ENCODE data around the gene GKAP1. TPM values are rescaled to one million over a fixed set of nuclear protein-coding genes. Genes with fewer than 3 reads are reported as not detected.
"Not testable (repeated sequence)": the region's sequence is repeated elsewhere in the genome, so short reads cannot be mapped to it uniquely, and the experiment has no call there.

GKAP1 gene
- total and polyA plus RNA-seq, 2 of the 13 experiments (the other 11 are each of a cell fraction or from before 2014, with no cell fraction given) = 5.6 to 6.1 TPM

DNA sequence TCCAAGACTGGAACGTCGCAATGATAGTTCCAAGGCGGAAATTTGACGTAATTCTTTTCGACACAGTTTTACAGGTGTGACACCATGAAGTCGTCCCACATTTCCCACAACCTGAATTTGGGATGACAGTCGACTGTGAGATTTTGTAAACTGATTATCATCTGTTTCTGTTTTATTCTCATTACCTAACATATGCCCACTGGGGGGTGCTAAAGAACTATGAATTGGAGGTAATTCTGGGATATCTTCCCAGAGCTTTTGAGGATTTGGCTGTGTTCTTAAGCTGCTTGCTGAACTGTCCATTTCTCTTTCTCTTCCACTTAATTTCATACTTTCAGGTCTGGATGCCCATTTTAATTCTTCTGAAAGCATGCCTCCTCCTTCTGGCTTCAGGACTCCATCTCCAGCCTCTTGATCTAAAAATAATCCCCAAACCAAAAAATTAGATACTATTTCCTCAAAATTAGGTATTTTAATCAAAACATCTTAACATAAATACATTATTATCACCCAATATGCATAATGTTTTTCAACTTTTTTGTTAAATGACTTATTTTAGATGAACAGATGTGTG lies 19.6 kb upstream of the GKAP1 start:
- peak; percentile 36 for TF ChIP-seq STAG1 (CRISPR knock-in tag; IDR thresholded peaks at IDR 0.05)
- TF ChIP-seq, protein P1, sequence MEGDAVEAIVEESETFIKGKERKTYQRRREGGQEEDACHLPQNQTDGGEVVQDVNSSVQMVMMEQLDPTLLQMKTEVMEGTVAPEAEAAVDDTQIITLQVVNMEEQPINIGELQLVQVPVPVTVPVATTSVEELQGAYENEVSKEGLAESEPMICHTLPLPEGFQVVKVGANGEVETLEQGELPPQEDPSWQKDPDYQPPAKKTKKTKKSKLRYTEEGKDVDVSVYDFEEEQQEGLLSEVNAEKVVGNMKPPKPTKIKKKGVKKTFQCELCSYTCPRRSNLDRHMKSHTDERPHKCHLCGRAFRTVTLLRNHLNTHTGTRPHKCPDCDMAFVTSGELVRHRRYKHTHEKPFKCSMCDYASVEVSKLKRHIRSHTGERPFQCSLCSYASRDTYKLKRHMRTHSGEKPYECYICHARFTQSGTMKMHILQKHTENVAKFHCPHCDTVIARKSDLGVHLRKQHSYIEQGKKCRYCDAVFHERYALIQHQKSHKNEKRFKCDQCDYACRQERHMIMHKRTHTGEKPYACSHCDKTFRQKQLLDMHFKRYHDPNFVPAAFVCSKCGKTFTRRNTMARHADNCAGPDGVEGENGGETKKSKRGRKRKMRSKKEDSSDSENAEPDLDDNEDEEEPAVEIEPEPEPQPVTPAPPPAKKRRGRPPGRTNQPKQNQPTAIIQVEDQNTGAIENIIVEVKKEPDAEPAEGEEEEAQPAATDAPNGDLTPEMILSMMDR (CRISPR knock-in tag; IDR thresholded peaks at IDR 0.05) = peak; percentile 43
- H3K4me3 ChIP-seq (replicated peaks in 1 of 3; ENCODE audit: insufficient read depth in 1 of 3, low read depth in 2 of 3, low read length in 3 of 3); H3K79me2 ChIP-seq (ENCODE audit: insufficient read depth, low read length); H3K36me3 ChIP-seq (replicated peaks in 1 of 2; ENCODE audit: control insufficient read depth in 1 of 2, insufficient read depth in 2 of 2, low read length in 2 of 2); H4K20me1 ChIP-seq (ENCODE audit: insufficient read depth, low read length); H3K27me3 ChIP-seq (ENCODE audit: control insufficient read depth in 1 of 2, insufficient read depth in 2 of 2, low read length in 2 of 2); H3K4me2 ChIP-seq (ENCODE audit: low read depth, low read length); H3K9ac ChIP-seq (ENCODE audit: insufficient read depth, low read depth, low read length); POLR2A ChIA-PET; CTCF ChIA-PET (ENCODE audit: low intra/inter-chr PET ratio, low total read pairs); BruUV-seq (replicated peaks); DNase-seq (ENCODE audit: low spot score); H2AFZ ChIP-seq (ENCODE audit: low read length); H3K27ac ChIP-seq (ENCODE audit: extremely low read length, insufficient read depth, low read length); H3K4me1 ChIP-seq (ENCODE audit: insufficient read depth, low read length); H3K9me3 ChIP-seq (ENCODE audit: low read length); in situ Hi-C loops (cut with HindIII; ENCODE audit: extremely low pct_ligation_motif_present, low pct_unique_long_range_greater_than_20kb): not testable (repeated sequence)
- FAIRE-seq = peak; percentile 83
- intact Hi-C loops (cut with micrococcal nuclease; ENCODE audit: unreplicated experiment) = loop anchor here (5.0 to 10.0 kb wide), 2 partner anchors 80 to 478 kb away; no protein-coding TSS in a partner anchor
- 63% methylated on average over 7 of the region's 7 CpGs for WGBS (ENCODE audit: low lambda C conversion rate)
- ATAC-seq = peak; percentile 52; the same call in 1 of the 3 replicates

DNA sequence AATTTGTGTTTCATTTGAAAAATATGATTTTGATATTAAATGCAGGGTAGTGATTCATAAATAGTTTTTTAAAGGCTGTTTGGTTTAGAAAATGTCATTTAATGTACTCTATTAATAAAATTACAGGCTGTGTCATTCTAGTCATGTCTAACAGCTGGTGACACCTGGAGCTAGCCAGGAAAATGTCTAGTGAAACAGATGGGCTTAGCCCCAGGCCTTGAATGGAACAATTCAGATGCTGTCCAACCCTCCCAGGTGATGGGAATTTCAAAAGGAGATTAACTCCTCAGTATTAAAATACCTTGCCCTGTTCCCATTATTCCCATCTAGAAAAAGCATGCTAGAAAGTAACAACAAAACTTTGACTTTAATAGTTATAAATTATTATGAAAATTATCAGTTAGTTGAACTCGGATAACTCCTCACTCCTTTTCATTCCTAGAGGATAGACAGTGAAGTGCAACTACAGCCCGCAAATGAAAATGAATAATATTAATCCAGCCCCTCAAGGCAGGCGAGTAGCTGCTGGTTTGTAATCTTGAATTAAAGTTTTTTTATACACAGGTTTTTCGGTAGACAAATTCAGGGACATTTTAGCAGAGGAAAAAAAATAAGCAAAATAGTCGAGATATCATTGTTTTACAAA lies 13.0 kb upstream of the GKAP1 start:
- ATAC-seq; H3K9me3 ChIP-seq (ENCODE audit: low read length); H3K9ac ChIP-seq (ENCODE audit: insufficient read depth, low read depth, low read length); CTCF ChIA-PET (ENCODE audit: low intra/inter-chr PET ratio, low total read pairs); H3K4me2 ChIP-seq (ENCODE audit: low read depth, low read length); POLR2A ChIA-PET; DNase-seq (ENCODE audit: low spot score); FAIRE-seq; BruUV-seq (replicated peaks); H3K79me2 ChIP-seq (ENCODE audit: insufficient read depth, low read length); H4K20me1 ChIP-seq (ENCODE audit: insufficient read depth, low read length); H3K36me3 ChIP-seq (replicated peaks in 1 of 2; ENCODE audit: control insufficient read depth in 1 of 2, insufficient read depth in 2 of 2, low read length in 2 of 2); H3K4me1 ChIP-seq (ENCODE audit: insufficient read depth, low read length); in situ Hi-C loops (cut with HindIII; ENCODE audit: extremely low pct_ligation_motif_present, low pct_unique_long_range_greater_than_20kb); H3K27me3 ChIP-seq (ENCODE audit: control insufficient read depth in 1 of 2, insufficient read depth in 2 of 2, low read length in 2 of 2); H3K27ac ChIP-seq (ENCODE audit: extremely low read length, insufficient read depth, low read length); H3K4me3 ChIP-seq (replicated peaks in 1 of 3; ENCODE audit: insufficient read depth in 1 of 3, low read depth in 2 of 3, low read length in 3 of 3); H2AFZ ChIP-seq (ENCODE audit: low read length): not testable (repeated sequence)
- 21% methylated on average over 5 of the region's 5 CpGs for WGBS (ENCODE audit: low lambda C conversion rate)
- intact Hi-C loops (cut with micrococcal nuclease; ENCODE audit: unreplicated experiment) = loop anchor here (10.0 kb wide), 1 partner anchor 484 kb away; no protein-coding TSS in a partner anchor

DNA sequence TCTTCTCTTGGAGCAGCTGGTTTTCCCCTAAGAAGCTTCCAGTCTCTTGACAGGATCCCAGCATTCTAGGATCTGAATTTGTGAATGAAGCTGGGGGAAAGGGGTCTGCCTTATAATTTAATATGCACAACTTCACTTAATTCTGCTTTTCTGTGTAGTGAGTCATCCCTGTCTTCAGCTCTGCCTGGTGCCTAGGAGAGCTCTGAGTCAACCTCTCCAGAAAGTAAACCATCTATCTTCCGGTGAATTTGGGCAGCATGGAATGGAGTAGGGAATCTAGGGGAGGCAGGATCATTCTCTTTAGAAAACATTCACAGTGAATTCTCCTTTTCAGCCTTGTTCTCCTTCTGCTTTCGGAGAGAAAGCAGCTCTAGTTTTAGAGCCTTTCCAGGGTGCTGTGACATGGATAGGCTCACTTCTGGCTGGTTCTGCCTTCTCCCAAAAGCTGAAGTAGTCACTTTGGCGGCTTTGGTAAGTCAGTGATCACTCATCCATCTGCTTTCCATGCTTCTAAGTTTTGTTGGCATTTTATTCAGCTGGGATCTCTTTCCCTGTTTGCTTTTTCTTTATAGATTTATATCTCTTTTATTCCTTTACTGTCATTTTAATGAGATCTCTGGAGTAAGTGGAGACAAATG lies 7.5 kb upstream of the GKAP1 start:
- H3K27me3 ChIP-seq (ENCODE audit: control insufficient read depth in 1 of 2, insufficient read depth in 2 of 2, low read length in 2 of 2); H3K4me1 ChIP-seq (ENCODE audit: insufficient read depth, low read length); FAIRE-seq; in situ Hi-C loops (cut with HindIII; ENCODE audit: extremely low pct_ligation_motif_present, low pct_unique_long_range_greater_than_20kb); intact Hi-C loops (cut with micrococcal nuclease; ENCODE audit: unreplicated experiment); H3K4me3 ChIP-seq (replicated peaks in 1 of 3; ENCODE audit: insufficient read depth in 1 of 3, low read depth in 2 of 3, low read length in 3 of 3); H3K9ac ChIP-seq (ENCODE audit: insufficient read depth, low read depth, low read length); ATAC-seq; H3K79me2 ChIP-seq (ENCODE audit: insufficient read depth, low read length); H3K36me3 ChIP-seq (replicated peaks in 1 of 2; ENCODE audit: control insufficient read depth in 1 of 2, insufficient read depth in 2 of 2, low read length in 2 of 2); H3K9me3 ChIP-seq (ENCODE audit: low read length); POLR2A ChIA-PET; H3K4me2 ChIP-seq (ENCODE audit: low read depth, low read length); H3K27ac ChIP-seq (ENCODE audit: extremely low read length, insufficient read depth, low read length); DNase-seq (ENCODE audit: low spot score); H4K20me1 ChIP-seq (ENCODE audit: insufficient read depth, low read length); CTCF ChIA-PET (ENCODE audit: low intra/inter-chr PET ratio, low total read pairs); H2AFZ ChIP-seq (ENCODE audit: low read length); BruUV-seq (replicated peaks): not testable (repeated sequence)
- 32% methylated on average over 3 of the region's 3 CpGs for WGBS (ENCODE audit: low lambda C conversion rate)

All from HepG2 (cell line).